ENCODE measurements around the gene CASP9.

CASP9 gene

GRCh38 chr1:15524021-15524282 lies at the start of gene CASP9:
CASP9 (minus strand) TSS chr1:15524215; CDS start chr1:15524200, 15 bp downstream.
- no peak for FAIRE-seq

- no peak for FAIRE-seq
Observed at GRCh38 chr1:15573477-15573876, 49.5 kb upstream of the CASP9 start.

- FAIRE-seq: no peak
Observed at GRCh38 chr1:15571266-15571665, 47.3 kb upstream of the CASP9 start.

GRCh38 chr1:15570861-15571260 lies 46.8 kb upstream of the CASP9 start:
- FAIRE-seq: no peak

- FAIRE-seq: no peak
Observed at GRCh38 chr1:15568387-15569073, 44.5 kb upstream of the CASP9 start.

GRCh38 chr1:15559189-15559810 lies 35.3 kb upstream of the CASP9 start:
- no peak for FAIRE-seq

- FAIRE-seq: no peak
Observed at GRCh38 chr1:15558516-15558915, 34.5 kb upstream of the CASP9 start.

GRCh38 chr1:15557594-15557993 lies 33.6 kb upstream of the CASP9 start:
- no peak for FAIRE-seq

- FAIRE-seq: no peak
Observed at GRCh38 chr1:15557008-15557407, 33.0 kb upstream of the CASP9 start.

GRCh38 chr1:15550573-15550972 lies 26.6 kb upstream of the CASP9 start:
- FAIRE-seq: no peak

- no peak for FAIRE-seq
Observed at GRCh38 chr1:15546641-15547040, 22.6 kb upstream of the CASP9 start.

- FAIRE-seq: no peak
Observed at GRCh38 chr1:15543589-15544568, 19.9 kb upstream of the CASP9 start.

- FAIRE-seq: no peak
Observed at GRCh38 chr1:15543251-15543588, 19.2 kb upstream of the CASP9 start.

- FAIRE-seq: no peak
Observed at GRCh38 chr1:15542388-15543250, 18.6 kb upstream of the CASP9 start.

- FAIRE-seq: no peak
Observed at GRCh38 chr1:15541231-15541792, 17.3 kb upstream of the CASP9 start.

GRCh38 chr1:15540186-15540585 lies 16.2 kb upstream of the CASP9 start:
- no peak for FAIRE-seq

- FAIRE-seq: no peak
Observed at GRCh38 chr1:15538771-15539170, 14.8 kb upstream of the CASP9 start.

GRCh38 chr1:15531682-15532081 lies 7.7 kb upstream of the CASP9 start:
- FAIRE-seq: no peak

- FAIRE-seq: no peak
Observed at GRCh38 chr1:15531003-15531402, 7.0 kb upstream of the CASP9 start.

GRCh38 chr1:15526490-15527339 lies 2.7 kb upstream of the CASP9 start, which contains the start of gene DNAJC16:
DNAJC16 (plus strand) TSS chr1:15526848; CDS start chr1:15529106, 2,258 bp downstream.
- FAIRE-seq: peak; percentile 97

GRCh38 chr1:15526021-15526489 lies 2.0 kb upstream of the CASP9 start:
- no peak for FAIRE-seq

Measured in TTC549 (cell line).